HG03066 (cell line): ENCODE results near the gene SYCN.

ENCODE experiments used
- ATAC-seq: cut with Tn5 transposase; IDR thresholded peaks from one replicate; pipeline ENCODE4 v1.9.1; 2021; ENCODE audit warnings: low read depth; ENCODE audit not compliant: unreplicated experiment

Gene SYCN

GRCh38 chr19:39173502-39173991 lies 30.5 kb downstream of the SYCN start:
- ATAC-seq: no peak

DNA sequence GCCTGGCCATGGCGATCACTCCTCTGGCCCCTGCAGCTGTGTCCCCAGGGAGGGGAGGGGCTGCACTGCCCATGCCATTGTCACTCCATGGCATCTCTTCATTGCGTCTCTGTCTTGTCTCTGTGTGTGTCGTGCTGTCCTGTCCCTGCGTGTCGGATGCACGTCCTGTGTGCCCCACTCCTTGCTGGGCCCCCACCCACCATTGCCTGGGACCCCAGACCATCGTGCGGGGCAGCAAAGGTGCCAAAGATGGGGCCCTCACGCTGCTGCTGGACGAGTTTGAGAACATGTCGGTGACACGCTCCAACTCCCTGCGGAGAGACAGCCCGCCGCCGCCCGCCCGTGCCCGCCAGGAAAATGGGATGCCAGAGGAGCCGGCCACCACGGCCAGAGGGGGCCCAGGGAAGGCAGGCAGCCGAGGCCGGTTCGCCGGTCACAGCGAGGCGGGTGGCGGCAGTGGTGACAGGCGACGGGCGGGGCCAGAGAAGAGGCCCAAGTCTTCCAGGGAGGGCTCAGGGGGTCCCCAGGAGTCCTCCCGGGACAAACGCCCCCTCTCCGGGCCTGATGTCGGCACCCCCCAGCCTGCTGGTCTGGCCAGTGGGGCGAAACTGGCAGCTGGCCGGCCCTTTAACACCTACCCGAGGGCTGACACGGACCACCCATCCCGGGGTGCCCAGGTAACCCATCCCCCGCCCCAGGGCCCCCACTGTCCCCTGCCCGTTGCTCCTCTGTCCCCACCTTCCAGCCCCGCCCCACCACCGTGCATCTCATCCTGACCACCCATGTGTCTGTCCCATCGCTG lies 31.2 kb downstream of the SYCN start:
- ATAC-seq: no peak

DNA sequence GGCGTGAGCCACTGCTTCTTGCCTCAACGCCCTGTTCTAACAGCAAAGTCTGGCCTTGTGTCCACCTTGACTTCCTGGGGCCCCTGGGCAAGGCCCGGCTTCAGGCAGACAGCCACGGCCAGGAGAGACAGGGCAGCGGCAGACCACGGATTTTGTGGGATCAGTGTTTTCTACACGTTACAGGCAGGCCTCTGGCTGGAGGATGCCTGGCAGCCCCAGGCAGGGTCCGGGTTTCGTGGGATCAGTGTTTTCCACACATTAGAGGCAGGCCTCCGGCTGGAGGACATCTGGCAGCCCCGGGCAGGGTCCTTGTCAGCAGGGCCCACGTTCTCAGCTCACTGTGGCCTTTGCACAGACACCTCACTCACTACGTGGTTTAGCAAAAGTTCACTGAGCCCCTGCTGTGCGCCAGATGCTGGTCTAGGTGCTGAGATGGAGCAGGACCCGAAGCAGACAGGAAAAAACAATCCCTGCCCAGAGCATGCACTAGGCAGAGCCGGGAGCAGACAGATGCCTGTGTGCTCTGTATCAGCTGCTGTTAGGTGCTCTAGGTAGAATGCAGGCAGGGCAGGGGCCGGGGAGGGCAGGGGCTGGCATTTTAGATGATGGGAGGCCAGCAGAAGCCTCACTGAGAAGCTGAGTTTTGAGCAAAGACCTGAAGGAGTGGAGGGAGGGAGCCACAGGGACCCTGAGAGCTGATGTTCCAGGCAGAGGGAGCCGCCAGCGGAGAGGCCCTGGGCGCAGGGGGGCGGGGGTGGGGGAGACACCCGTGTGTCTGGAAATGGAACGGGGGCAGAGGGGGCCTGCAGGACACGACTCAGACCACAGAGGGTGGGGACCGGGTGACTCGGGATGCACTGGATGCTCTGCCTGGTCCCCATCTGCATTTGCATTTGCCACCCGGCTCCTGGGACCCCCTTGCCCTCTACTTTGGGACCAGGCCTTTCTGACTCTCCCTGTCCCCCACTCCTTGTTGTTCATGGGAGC lies 32.3 kb downstream of the SYCN start:
- ATAC-seq: no peak

GRCh38 chr19:39170386-39171231 lies 33.5 kb downstream of the SYCN start:
- ATAC-seq: no peak

- no peak for ATAC-seq
Observed at GRCh38 chr19:39169143-39169810, 34.8 kb downstream of the SYCN start.

DNA sequence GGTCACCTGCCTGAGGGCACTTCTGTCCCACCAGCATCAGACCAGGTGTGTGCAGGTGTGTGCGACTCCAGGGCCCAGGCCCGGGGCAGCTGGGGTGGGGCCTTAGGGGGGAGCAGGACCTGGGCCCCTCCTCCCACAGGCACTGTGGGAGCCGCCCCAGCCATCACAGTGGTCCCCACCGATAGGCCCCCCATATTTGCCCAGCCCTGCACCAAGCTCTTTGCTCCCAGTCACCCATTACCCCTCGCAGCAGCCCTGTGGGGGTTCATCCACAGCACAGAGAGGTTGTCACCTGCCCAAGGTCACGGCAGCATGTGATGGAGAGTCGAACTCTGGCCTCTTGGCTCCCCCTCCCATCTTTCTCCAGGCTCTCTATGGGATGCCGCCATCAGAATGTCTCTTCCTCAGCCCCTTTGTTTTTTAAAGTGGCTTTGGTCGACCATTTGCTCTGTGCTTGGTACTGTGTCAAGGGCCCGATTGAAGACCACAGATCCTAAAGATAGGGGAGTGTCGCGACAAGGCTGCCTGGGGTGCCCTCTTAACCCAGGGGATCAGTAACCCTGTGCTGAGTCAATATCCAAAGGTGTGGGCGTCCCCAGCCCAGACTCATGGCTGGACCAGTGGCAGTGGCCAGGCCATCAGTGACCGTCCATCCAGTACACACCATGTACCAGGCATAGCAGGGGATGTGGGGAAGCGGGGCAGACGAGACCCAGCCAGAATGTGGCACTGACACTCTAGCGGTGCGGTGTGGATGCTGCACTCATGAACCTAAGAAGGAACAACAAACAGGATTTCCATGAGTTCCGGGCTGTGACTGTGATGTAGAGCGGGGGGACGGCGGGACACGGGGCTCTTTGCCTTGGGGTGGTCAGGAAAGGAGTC lies 35.6 kb downstream of the SYCN start:
- no peak for ATAC-seq

DNA sequence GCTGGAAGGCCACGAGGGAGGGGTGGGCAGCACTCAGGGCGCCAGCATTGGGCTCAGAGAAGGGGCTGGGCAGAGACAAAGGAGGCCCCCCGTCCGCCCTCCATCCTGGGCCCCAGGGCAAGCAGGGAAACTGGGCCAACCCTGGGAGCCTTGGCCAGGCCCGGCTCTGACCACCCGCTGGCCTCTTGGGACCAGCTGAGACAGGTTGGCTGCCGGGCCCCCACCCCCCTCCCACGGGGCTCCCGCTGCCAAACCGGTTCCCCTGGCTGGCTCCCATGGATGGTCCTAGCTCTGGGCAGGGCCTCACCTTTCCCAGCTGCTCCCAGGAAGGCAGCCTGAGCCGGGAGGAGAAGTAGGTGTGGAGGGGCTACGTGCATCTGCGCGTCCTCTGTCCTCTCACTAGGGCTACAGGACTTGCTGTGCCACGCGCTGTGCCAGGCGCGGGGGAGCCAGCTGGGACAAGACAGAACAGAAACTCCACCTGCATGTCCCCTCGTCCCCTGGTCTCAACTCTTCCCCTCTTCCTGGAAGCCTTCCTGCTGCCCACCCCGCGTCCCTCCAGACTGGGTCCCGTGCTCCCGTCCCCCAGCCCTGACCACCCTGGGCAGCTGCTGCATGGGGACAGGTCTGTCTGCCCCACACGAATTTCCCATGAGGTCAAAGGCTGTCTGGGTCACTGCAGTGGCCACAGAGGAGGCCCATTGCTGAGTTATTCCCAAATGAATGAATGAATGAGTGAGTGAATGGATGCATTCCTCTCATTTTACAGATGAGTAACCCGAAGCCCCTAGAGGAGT lies 36.4 kb downstream of the SYCN start:
- ATAC-seq: no peak

GRCh38 chr19:39166571-39167391 lies 37.3 kb downstream of the SYCN start:
- ATAC-seq: no peak

GRCh38 chr19:39165857-39166256 lies 38.2 kb downstream of the SYCN start:
- ATAC-seq: no peak

- no peak for ATAC-seq
Observed at GRCh38 chr19:39164289-39164688, 39.8 kb downstream of the SYCN start.

DNA sequence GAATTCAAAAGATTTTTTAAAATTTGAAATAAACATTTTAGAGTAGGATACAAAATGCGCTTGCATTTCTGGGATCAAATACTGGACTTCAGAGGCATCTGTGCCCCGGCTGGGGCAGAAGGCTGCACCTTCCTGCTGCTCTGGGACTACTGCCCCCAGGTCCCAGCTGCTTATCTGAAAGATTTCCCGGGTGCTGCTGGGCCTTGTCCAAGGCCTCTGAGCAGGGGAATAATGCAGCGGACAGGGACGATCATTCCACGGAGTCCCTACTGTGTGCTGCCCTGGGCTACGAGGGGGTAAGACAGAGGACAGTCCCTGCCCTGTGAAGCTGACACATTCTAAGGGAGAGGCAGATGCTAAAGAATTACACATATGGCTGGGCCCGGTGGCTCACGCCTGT lies 40.4 kb downstream of the SYCN start:
- no peak for ATAC-seq

- ATAC-seq: no peak
Observed at GRCh38 chr19:39162441-39163043, 41.5 kb downstream of the SYCN start.

DNA sequence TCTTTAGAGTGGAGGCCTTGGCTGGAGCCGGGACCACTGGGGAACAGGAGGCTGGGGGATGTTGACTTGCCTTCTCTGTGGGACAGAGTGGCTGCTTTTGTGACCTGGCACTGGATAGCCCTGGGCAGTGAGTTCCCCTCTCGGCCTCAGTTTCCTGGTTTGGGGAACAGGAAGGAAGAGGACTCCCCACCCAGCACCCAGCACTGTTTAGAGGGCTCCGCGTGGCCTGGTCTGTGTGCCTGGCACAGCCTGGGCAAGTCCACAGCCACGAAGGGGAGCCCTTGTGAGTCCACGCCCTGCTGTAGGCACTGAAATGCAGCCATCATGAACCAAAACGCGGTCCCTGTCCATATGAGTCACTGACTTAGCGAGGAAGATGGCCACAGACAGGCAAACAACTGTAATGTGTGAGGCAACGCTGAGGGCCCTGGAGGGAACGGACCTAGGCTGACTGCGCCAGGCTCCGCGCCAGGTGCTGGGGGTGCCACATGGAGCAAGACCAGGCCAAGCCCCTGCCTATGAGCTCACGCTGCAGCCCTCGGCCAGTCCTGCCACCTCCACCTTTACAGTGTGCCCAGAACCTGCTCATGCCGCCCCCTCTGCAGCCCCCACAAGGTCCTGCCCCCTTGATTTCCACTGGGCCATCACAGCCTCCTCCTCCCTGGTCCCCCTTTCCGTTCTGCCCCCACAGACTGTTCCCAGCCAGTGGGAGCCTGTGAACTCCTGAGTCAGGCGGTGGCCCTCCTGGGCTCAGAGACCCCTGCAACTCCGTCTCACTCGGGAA lies 43.0 kb downstream of the SYCN start:
- ATAC-seq: no peak

DNA sequence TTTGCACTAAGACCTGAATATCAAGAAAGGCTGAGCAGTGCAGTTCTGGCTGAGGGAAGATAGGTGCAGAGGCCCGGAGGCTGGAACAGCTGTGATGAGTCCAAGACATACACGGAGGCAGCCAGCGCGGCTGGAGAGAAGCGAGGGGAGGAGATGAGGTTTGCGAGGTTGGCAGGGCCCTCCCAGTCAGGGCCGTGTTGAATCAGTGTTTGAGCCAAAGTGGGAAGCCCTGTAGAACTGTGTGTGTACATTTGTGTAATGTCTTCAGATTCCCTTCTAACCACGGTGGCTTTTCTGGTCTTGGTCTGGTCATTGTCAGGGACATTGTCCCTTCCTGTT lies 43.6 kb downstream of the SYCN start:
- ATAC-seq: no peak

DNA sequence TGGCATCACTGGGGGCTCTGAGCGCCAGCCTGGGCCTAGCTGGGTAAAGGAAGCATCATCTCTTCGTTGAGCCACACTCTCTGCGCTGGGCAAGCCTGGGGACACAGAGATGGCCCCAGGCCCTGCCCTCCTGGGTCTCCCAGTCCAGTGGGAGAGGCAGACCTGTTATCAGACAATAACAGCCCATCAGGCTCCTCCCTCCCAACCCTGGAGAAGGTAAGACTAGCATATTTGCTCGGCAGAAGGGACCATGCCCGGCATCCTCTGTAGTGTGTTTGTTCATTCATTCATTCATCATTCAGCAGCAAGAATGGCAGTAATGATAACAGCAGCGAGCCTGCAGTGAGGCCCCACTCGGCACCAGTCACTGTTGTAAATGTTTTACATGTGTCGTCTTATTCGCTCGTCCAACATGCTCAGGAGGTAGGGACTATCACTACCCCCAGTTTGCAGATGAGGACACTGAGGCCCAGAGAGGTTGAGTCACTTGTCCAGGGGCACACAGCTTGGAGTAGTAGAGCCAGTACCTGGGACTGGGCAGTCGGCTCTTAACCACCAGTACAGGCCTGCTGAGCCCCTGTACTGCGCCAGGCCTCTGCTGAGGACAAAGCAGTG lies 45.3 kb downstream of the SYCN start:
- no peak for ATAC-seq

DNA sequence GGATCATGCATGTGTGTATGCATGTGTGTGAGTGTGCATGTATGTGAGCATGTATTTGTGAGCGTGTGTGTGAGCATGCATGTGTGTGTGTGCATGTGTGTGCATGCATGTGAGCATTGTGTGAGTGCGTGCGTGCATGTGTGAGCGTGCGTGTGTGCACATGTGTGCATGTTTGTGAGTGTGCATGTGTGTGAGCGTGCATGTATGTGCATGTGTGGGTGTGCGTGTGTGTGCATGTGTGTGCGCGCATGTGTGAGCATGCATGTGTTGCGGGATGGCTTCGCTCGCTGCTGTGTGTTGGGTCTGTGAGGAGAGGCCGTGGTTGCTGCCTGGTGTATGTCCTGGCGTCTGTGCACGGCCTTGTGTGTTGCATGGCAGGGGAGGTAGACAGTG lies 46.1 kb downstream of the SYCN start:
- ATAC-seq: no peak
